AG08396 (cell line): ENCODE data around the gene NUP214.

Source experiments
- DNase-seq: peaks from one replicate; pipeline ENCODE4 v3.0.0; 2012; ENCODE audit warnings: low spot score, mixed read lengths

Gene NUP214

GRCh38 chr9:131277287-131277909 lies 152.0 kb downstream of the NUP214 start:
- DNase-seq = no peak

- DNase-seq = peak; percentile 97
These were observed 152.7 kb downstream of the NUP214 start for GRCh38 chr9:131277910-131278701.

GRCh38 chr9:131278702-131279111 lies 153.3 kb downstream of the NUP214 start:
- no peak for DNase-seq

- DNase-seq = no peak
These were observed 153.9 kb downstream of the NUP214 start for GRCh38 chr9:131279196-131279862.

- no peak for DNase-seq
These were observed 154.6 kb downstream of the NUP214 start for GRCh38 chr9:131279863-131280570.

GRCh38 chr9:131280660-131281059 lies 155.3 kb downstream of the NUP214 start:
- DNase-seq = no peak

GRCh38 chr9:131281119-131281965 lies 156.0 kb downstream of the NUP214 start:
- no peak for DNase-seq

- DNase-seq = no peak
These were observed 156.8 kb downstream of the NUP214 start for GRCh38 chr9:131282175-131282574.

GRCh38 chr9:131282688-131283422 lies 157.5 kb downstream of the NUP214 start:
- DNase-seq = peak; percentile 68
